HPDE6-E6E7 (cell line): ENCODE data around the gene DNPH1.
A peak's percentile ranks its signal among the peaks of the same experiment; 100 is the strongest.

Source experiments
- DNase-seq: peaks from one replicate; pipeline ENCODE4 v3.0.0; 2011; ENCODE audit warnings: missing footprints; ENCODE audit errors: extremely low spot score

The DNPH1 gene

DNA sequence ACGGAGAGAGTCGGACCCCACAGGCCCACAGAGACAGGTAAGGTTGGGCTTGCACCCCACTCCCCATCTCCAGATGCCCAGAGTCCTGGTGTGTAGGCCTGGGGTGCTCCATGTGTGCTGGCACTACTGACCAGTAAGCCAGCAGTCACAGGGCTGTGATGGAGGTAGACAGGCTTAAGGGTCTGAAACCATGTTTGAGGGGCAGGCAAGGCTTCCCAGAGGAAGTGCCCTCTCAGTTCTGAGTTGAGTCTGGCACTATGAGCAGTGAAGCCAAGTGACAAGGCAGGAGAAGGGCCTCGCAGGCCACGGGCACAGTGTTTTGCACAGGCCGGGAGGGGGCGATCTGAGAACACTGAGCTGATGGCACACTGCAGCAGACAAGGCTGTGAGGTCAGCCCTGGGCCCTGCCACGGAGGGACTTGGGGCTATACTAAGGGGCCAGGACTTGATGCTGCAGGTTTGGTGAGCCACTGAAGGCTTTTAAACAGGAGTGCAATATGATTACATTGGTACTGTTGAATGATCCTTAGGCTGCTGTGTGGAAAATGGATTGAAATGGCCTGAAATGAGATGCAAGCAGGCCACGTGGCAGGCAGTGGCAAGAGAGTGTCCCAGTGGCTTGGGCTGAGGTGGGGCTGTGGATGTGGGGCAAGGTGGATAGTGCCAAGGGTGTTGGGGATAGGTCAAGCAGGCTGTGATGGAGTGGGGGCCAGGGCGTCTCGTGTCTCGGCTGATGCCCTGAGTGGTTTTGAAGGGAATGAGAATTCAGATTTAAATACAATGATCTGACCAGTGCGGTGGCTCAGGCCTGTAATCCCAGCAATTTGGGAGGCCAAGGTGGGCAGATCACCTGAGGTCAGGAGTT is 34.3 kb upstream of the DNPH1 start:
- DNase-seq = peak; percentile 90

DNA sequence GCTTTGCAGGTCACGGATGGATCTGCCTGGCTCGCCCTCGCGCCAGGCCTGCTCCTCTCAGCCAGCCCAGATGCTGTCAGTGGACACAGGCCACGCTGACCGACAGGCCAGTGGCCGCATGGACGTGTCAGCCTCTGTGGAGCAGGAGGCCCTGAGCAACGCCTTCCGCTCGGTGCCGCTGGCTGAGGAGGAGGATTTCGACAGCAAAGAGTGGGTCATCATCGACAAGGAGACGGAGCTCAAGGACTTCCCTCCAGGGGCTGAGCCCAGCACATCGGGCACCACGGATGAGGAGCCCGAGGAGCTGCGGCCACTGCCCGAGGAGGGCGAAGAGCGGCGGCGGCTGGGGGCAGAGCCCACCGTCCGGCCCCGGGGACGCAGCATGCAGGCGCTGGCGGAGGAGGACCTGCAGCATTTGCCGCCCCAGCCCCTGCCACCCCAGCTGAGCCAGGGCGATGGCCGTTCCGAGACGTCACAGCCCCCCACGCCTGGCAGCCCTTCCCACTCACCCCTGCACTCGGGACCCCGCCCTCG is 33.6 kb upstream of the DNPH1 start:
- no peak for DNase-seq

DNA sequence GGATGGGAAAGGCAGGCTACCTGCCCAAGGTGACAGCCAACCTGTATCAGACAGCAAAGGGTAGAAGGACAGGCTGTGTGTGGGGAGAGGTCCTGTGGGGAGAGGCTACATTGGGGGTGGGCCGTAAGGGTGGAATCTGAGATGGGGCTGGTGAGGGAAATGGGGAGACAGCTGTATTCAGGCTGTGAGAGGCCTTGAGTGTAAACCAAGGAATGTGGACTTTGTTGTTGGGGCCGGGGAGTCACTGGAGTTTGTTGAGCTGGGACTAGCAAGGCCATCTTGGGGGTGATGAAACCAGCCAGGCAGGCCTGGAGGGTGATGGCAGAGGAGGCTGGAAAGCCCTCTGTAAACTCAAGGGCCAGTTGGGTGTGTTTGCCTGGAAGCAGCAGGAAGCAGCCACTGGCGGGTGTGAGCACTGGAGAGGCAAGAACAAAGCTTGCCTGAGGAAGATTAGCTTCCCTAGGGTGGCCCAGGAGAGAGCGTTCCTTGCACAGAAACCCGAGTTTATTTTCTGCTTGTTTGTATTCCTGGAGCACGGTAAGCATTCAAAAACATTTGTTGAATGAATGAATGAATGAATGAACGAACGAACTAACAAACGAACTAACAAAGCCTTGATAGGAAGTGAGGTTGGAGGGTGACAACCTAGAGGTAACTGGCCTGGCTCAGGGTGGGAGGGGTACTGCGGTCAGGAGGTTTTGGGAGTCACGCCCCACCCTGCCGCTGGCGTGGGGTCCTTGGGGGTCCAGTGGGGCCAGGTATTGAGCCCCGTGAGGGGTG is 32.9 kb upstream of the DNPH1 start:
- no peak for DNase-seq

DNA sequence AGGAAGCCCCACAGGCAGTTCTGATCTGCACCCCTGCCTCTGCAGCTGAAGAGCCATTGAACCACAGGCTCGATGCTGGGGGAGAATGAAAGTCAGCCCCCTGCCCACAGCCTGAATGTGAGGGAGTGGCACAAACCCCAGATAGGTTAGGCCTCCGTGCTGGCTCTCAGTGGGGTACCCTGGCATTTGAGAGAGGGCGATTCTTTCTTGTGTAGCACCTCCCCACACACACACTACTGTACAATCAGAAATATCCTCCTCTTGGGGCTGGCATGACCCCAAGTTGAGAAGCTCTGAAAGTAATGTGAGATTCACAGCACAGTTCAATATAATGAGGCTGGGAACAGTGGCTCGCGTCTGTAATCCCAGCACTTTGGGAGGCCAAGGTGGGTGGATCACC is 31.9 kb upstream of the DNPH1 start:
- DNase-seq = no peak

DNA sequence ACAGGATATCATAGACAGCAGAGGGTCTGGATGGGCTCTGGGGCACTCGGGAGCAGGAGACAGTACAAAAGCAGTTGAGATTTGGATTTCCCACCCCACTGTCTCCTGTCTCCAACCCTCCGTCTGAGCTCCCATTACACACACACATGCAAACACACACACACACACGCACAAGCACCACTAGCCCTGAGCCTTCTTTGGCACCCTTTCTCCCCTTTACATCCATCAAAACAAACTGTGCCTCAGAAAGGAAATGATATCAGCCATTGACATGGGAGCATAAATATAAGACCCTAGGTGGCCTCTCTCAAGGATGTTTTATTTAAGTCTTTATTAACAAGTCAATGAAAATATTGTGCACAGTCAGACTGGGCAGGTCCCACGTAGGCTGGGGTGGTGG is 31.5 kb upstream of the DNPH1 start:
- DNase-seq = no peak

DNA sequence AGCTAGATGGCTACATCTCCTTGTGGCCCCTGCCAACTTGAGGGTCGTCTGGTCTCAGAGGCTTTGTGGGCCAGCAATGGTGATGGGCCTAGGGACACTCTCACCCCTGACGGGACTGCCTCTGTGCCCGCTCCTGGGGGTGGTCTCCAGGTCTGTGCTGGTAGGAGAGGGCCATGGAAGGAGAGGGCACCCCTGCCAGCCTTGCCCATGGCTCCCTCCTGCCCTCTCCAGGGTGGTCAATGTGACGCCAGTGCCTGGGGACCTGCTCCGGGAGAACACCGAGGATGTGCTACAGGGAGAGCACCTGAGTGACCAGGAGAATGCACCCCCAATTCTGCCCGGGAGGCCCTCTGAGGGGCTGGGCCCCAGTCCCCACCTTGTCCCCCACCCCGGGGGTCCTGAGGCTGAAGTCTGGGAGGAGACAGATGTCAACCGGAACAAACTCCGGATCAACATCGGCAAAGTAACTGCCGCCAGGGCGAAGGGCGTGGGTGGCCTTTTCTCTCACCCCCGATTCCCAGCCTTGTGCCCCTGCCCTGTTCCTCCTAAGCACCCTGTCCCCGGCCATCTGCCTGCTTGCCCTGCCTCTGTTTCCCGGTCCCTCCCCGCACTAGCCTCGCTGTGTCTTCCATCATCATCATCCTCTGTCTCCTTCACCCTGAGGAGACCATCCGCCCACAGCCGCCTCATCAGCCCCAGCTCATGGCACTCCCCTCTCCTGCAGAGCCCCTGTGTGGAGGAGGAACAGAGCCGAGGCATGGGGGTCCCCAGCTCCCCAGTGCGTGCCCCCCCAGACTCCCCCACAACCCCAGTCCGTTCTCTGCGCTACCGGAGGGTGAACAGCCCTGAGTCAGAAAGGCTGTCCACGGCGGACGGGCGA is 29.8 kb upstream of the DNPH1 start:
- DNase-seq = no peak

DNA sequence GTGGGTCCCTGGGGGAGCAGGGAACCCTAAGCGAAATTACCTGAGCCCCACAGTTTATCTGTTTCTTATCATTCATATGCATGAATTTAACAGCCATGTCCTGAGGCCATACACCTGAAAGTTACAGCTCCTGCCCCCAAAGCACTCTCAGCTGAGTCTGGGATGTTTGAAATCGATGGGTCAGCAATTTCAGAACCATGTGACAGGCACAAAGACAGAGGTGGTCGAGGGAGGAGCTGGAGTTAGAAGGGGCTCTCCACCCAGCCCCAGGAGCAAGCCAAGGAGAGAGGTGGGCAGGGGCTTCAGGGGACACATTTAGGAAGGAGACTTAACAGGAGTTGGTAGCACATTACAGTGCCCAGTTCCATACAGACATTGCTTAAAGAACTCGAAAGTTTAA is 28.9 kb upstream of the DNPH1 start:
- no peak for DNase-seq

DNA sequence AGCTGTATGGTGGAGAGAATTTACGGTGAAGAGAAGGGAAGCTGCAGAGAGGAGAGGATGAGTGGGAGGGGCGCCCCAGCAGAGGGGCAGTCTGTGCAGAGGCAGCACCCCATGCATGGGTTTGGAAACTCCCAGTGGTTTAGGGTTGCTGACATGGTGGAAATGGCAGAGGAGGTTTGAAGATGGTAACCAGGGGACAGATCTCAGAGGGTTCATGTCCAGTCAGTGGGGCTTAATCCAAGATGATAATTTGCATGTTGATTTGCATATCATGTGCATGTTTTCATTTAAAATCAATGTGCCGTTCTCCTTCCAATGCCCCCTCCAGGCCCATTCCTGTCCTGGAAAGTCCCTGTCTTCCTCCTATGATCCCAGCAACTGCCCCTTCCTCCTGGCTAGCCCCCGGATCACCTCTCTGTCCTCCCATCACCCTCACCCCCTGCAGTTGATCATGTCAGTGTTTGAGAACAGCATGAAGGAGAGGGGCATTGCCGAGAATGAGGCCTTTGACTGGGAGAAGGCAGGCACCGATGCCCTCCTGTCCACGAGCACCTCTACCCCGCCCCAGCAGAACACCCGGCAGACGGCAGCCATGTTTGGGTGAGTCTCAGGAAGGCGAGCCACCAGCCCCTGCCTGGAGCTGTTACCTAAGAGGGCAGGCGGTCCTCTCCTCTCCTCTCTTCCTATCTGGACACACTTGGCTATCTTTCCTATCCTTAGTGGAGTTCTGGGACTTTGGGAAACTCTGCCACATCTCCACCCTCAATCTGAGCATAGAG is 28.3 kb upstream of the DNPH1 start:
- DNase-seq = no peak

DNA sequence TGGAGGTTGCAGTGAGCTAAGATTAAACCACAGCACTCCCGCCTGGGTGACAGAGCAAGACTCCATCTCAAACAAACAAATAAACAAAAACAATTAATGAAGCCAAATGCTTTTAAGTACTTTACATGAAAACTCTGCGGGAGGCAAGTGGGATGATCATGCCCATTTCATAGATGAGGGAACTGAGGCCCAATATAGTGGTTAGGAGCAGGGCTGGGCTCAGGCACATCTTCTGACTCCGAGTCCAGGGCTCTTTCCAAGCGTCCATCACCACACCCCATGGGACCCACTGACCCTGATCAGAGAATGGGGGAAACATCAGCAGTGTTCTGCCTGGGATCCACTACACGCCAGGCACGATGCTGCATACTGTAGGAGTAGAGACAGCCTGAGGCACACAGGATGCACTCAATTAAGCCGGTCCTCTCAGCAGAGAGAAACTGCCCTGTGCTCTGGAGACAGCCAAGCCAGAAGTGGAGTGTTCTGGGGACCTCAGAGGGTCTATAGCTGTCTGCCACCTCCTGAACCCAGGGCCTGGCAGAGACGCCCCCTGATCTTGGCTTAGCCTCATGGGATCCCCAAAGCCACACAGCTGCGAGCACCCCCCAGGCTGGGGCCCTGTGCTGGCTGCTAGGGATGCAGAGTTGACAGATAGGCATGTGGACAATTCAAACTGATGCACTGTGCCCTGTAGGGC is 27.5 kb upstream of the DNPH1 start:
- DNase-seq = no peak

DNA sequence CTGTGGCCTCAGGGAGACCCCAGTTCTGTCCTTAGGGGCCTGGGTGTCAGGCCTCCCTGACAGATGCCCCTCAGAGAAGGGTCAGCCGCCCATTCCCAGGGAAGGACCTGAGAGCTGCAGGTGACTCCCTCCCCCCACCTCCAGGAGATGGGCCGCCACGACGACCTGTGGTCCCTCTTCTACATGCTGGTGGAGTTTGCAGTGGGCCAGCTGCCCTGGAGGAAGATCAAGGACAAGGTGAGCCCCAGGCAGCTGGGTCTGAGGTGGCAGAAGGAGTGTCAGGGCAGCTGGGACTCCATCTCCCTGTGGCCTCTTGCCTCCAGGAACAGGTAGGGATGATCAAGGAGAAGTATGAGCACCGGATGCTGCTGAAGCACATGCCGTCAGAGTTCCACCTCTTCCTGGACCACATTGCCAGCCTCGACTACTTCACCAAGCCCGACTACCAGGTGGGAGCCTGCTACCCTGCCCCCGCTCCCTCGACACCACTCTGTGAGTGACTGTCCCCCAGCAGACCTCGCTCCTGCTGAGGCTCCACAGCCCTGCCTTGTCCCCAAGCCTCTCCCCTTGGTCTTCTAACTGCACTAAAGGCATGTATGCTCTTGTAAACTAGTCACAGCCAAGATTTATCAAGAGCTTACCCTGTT is 26.2 kb upstream of the DNPH1 start:
- DNase-seq = no peak

DNA sequence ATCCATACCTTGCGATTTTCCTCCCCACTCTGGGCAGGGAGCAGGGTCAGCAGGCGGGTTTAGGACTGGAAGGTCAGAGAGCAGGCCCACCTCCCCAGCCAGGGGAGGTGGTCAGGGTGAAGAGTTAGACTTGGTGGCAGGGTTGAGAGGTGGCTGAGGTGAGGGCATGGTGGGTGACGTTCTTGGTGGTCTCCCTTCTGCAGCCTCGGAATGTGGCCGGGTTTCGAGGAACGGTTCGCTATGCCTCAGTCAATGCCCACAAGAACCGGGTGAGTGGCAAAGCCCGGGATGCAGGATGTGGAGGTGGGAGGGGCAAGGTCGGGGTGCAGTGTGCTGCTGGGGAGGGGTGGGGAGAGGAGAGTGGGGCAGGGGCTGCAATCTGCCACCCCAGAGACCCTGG is 25.6 kb upstream of the DNPH1 start:
- DNase-seq = no peak

DNA sequence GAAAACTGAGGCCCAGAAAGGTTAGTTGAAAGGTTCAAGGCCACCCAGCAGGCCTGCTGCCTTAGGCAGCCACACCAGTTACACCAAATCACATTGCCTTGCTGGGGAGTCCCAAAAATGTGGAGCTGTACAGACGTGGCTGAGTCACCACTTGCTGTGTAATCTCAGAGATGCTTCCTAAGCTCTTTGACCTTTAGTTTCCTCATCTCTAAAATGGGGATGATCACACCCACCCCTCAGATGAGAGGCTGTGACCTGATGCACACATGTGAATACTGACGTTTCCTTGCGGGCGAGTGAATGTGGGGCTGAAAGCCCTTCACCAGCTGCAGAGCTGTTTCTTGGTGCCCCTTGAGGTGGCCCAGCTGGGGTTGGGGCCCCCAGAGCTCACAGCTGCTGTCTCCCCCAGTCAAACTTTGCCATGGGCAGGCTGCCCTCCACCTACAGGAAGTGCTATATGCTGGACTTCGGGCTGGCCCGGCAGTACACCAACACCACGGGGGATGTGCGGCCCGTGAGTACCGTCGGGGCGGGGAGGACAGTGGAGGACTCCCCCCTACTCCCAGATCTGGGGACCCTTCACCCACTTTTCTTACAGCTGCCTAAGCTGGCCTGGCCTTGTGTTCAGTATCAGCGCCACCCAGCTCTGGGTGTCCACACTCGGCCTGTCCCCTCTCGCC is 25.0 kb upstream of the DNPH1 start:
- DNase-seq = no peak

DNA sequence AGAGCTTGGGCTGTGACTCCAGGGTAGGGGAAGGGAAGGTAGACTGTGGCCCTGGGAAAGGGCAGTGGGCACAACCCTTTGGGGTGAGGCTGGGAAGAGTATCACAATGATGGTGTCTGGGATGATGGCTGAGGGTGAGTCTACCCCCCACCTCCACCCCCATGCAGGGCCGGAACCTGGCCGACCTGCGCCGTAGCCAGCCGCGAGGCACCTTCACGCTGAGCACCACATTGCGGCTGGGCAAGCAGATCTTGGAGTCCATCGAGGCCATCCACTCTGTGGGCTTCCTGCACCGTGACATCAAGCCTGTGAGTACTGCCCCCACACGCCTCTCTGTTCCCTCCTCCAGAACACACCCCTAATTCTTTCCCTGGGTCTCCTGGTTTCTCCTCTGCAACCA is 24.1 kb upstream of the DNPH1 start:
- no peak for DNase-seq

DNA sequence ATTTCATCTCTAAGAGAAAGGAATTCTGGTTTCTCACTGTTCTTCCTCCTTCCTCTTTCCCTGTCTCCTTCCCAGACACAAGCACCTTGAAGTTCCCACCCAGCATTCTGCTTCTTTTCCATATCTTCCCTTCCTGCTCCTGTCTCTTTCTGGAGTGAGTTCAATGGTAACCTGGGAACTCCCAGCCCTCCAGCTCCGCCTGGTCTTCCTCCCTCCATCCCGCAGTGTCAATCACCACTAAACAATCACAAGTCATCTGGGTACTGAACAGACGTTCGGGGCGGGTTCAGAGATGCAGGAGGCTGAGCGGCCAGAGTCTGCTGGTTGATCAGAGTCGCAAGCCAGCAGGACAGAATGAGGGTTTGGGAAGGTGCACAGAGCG is 21.7 kb upstream of the DNPH1 start:
- no peak for DNase-seq

DNA sequence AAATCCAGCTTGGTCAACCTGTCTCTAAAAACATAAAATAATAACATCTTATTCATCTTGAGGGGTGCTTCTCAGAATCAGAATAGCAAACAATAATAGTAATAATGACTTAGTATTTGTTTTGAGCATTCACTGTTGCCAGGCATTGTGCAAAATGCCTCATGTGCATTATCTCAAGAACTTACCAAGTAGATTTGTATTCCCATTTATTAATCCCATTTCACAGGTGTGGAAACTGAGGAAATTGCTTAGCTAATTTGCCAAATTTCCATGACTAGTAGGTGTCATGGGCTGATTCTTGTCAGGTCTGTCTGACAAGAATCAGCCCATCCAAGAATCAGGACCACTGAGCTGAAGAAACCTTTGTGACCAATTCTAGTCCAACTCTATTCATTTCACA is 19.5 kb upstream of the DNPH1 start:
- no peak for DNase-seq

DNA sequence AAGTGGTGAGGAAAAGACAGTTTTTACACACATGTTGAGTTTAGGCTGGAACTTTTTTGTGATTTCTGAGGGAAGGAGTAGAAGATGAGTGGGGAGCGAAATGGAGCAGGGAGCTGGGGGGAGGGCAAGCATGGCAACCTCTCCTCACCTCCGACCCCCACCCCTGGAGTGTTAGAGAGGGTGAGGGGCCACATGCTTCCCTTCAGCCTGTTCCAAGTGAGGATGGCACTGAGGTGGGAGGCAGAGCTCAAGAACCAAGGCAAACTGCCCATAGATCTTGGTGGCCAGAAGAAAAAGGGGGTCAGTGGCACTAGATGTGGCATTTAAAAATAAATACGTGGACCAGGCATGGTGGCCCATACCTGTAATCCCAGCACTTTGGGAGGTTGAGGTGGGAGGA is 18.8 kb upstream of the DNPH1 start:
- no peak for DNase-seq

DNA sequence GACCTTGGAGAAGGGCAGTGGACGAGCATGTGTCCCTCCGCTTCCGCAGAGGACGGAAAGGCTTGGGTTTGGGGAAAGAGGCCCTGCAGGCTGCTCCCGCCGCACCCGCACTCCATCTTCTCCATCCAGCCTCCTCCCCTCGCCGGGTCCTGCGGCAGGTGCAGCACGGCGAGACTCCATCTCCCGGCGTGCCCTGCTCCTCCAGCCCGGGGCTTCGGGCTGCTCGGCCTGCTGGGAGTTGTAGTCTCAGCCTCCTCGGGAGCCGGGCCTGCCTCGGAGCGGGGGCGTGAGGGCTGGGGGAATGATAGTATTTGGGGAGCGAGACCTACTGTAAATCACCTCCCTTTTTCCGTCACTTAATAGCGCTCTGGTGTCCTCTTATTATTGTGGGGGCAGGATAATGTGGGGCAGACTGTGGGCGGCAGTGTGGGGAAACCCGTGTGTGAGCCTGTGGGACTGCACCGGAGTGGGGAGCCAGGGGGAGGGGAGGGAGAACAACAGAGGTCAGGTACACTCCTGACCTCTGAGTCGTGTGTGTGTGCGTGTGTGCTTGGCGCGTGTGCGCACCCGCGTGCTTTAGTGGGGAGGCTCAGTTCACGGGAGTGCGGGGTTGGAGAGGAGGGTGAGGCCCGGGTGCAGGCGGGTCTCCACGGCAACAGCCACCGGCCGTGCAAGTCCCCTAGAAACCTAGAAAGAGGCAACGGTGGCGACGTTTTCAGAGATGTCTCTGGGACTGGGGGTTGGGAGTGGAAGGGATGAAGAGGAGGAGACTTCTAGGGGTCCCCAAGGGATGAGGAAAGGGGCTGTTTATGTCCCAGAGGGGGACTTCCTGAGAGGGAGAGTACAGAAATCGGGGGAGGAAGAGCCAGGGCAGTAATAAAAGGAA is 18.1 kb upstream of the DNPH1 start:
- peak; percentile 89 for DNase-seq

DNA sequence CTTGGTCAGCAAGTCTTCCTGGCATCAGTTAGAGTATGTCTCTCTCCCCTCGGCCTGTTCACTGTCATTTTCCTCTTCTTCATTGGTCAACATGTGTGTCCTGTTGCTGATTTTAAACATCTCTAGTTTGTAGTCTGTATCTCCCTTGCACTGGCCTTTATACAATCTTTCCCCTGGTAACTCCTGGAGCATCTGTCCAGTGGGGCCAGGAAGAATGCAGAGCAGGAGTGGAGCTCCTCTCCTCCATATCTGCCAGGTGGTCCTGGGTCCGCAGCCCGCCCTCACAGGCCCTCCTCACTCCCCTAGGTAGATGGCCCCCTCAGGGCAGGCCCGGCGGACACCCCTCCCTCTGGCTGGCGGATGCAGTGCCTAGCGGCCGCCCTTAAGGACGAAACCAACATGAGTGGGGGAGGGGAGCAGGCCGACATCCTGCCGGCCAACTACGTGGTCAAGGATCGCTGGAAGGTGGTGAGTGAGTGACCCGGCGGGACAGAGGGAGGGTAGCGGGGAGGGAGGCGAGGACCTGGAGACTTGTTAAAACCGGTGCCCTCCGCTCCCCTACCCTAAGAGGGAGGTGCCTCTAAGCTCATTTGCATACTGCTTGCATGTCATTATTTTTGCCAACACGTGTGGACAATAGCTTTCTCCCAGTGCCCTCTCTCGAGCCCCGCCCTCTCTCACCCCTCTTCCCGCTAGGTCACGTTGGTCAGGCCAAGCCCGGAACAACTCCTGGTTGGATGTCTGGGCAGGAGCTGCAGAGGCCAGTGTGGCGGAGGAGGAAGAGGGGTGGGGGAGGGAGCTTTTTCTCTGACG is 17.2 kb upstream of the DNPH1 start:
- DNase-seq = no peak
